ENCODE measurements around the gene PTGES3. TPM values are rescaled to one million over a fixed set of nuclear protein-coding genes. Genes with fewer than 3 reads are reported as not detected.
A peak's percentile ranks its signal among the peaks of the same experiment; 100 is the strongest.

PTGES3 gene
- total RNA-seq, 1 experiment from 2014 or later = 394 TPM

GRCh38 chr12:56626701-56627100 is 61.4 kb downstream of the PTGES3 start (continued):
- TF ChIP-seq ARID4B (CRISPR knock-in tag; IDR thresholded peaks at IDR 0.05; ENCODE audit: borderline replicate concordance) (no peak), HMGXB4 (CRISPR knock-in tag; IDR thresholded peaks at IDR 0.05) (no peak), PRRX2 (CRISPR knock-in tag; IDR thresholded peaks at IDR 0.05) (no peak), NFATC4 (CRISPR knock-in tag; IDR thresholded peaks at IDR 0.05) (no peak), ZNF138 (CRISPR knock-in tag; conservative IDR thresholded peaks at IDR 0.05) (no peak)

- ChIA-PET CTCF (interaction anchor here (1.1 to 5.6 kb wide), 3 partner anchors 13 to 356 kb away, joined by 3 to 84 read pairs (median 3); no protein-coding TSS in a partner anchor), POLR2A (interaction anchor here (1.1 kb wide), 1 partner anchor 37 kb away, joined by 8 read pairs; no protein-coding TSS in a partner anchor)
- peaks cover 29% of the 10 kb centered on the region for H3K36me3 Mint-ChIP-seq
- ATAC-seq (no peak), DNase-seq (ENCODE audit: low spot score) (no peak)
- H3K9me3 Mint-ChIP-seq = no peaks in the 10 kb centered on the region
- H3K4me1 Mint-ChIP-seq = peaks cover 14% of the 10 kb centered on the region
- no peaks in the 10 kb centered on the region for H3K27me3 Mint-ChIP-seq (ENCODE audit: low read depth)
- TF ChIP-seq MYBL2 (CRISPR knock-in tag; IDR thresholded peaks at IDR 0.05) (no peak), SOX15 (CRISPR knock-in tag; IDR thresholded peaks at IDR 0.05) (no peak), PRRX2 (CRISPR knock-in tag; IDR thresholded peaks at IDR 0.05) (no peak), AFF4 (CRISPR knock-in tag; IDR thresholded peaks at IDR 0.05; ENCODE audit: borderline replicate concordance) (no peak), HMGA2 (CRISPR knock-in tag; IDR thresholded peaks at IDR 0.05) (no peak), SP1 (CRISPR knock-in tag; conservative IDR thresholded peaks at IDR 0.05) (no peak), ATF2 (CRISPR knock-in tag; IDR thresholded peaks at IDR 0.05; ENCODE audit: borderline replicate concordance, low read depth) (no peak), TCF7 (CRISPR knock-in tag; IDR thresholded peaks at IDR 0.05; ENCODE audit: low read depth) (no peak), TEAD4 (CRISPR knock-in tag; IDR thresholded peaks at IDR 0.05) (no peak), ZNF671 (CRISPR knock-in tag; IDR thresholded peaks at IDR 0.05) (no peak)
- peak overlapping the region; percentile 54; the same call in 1 of the 2 replicates for H3K27ac Mint-ChIP-seq
- no peak overlapping the region for H3K4me3 Mint-ChIP-seq
Measured at GRCh38 chr12:56622535-56622934, 65.5 kb downstream of the PTGES3 start.
